Measurements from ENCODE around the gene ALG11.

DNA sequence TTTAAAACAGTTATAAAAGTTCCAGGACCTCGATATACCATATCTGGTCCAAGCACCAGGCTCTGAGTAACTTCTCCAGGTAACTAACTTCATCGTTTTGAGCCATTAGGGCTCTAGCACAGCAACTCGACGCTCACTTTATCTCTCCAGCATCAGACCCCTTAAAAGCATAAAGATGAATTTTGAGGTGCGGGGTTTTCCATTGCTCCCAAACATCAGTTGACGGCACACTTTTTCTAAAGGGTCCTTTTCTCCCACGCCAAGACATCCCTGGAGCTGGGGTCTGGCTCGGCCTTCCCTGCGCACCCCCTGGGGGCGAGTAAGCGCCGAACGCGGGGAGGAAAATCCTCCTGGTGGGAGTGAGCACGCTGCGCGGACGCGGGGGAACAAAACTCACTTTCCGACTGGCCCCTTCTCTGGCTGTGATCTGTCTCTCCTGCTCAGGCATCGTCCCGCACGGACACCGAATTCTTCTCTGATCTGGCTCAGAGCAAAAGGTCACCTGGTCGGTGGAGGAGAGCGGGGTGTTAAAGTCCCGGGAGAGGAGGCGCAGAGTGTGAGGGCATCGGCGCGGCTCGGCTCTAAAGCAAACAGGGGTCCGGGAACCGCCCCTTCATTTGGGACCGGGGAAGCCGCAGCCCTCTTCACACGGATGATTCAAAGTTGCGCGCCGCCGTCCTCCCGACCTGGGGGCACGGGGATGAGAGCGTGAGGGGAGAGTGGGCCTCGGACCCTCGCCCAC is 1.1 kb upstream of the ALG11 start, which contains the start of gene ATP7B:
- TF ChIP-seq, protein P1, sequence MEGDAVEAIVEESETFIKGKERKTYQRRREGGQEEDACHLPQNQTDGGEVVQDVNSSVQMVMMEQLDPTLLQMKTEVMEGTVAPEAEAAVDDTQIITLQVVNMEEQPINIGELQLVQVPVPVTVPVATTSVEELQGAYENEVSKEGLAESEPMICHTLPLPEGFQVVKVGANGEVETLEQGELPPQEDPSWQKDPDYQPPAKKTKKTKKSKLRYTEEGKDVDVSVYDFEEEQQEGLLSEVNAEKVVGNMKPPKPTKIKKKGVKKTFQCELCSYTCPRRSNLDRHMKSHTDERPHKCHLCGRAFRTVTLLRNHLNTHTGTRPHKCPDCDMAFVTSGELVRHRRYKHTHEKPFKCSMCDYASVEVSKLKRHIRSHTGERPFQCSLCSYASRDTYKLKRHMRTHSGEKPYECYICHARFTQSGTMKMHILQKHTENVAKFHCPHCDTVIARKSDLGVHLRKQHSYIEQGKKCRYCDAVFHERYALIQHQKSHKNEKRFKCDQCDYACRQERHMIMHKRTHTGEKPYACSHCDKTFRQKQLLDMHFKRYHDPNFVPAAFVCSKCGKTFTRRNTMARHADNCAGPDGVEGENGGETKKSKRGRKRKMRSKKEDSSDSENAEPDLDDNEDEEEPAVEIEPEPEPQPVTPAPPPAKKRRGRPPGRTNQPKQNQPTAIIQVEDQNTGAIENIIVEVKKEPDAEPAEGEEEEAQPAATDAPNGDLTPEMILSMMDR (IDR thresholded peaks at IDR 0.05; ENCODE audit: low read length): no peak
- TF ChIP-seq EZH2 (IDR thresholded peaks at IDR 0.05; ENCODE audit: borderline replicate concordance, low read length): no peak
